ENCODE measurements around the gene SLC35F4. TPM values are rescaled to one million over a fixed set of nuclear protein-coding genes. Genes with fewer than 3 reads are reported as not detected.

SLC35F4 gene
- total RNA-seq, 1 donor from 2014 or later = not detected

- TF ChIP-seq, protein P1, sequence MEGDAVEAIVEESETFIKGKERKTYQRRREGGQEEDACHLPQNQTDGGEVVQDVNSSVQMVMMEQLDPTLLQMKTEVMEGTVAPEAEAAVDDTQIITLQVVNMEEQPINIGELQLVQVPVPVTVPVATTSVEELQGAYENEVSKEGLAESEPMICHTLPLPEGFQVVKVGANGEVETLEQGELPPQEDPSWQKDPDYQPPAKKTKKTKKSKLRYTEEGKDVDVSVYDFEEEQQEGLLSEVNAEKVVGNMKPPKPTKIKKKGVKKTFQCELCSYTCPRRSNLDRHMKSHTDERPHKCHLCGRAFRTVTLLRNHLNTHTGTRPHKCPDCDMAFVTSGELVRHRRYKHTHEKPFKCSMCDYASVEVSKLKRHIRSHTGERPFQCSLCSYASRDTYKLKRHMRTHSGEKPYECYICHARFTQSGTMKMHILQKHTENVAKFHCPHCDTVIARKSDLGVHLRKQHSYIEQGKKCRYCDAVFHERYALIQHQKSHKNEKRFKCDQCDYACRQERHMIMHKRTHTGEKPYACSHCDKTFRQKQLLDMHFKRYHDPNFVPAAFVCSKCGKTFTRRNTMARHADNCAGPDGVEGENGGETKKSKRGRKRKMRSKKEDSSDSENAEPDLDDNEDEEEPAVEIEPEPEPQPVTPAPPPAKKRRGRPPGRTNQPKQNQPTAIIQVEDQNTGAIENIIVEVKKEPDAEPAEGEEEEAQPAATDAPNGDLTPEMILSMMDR (IDR thresholded peaks at IDR 0.05; ENCODE audit: insufficient read depth, low read length, poor library complexity, severe bottlenecking) = no peak
- Histone ChIP-seq H3K27me3 (ENCODE audit: control insufficient read depth, insufficient read depth, low read length) (no peaks in the 10 kb centered on the region), H3K36me3 (ENCODE audit: control insufficient read depth, insufficient read depth, low read length) (no peaks in the 10 kb centered on the region), H3K4me3 (ENCODE audit: low read depth, low read length) (no peak overlapping the region)
- no peak for DNase-seq (ENCODE audit: low read depth)
Measured at GRCh38 chr14:57796556-57796955, 69.3 kb downstream of the SLC35F4 start.

DNA sequence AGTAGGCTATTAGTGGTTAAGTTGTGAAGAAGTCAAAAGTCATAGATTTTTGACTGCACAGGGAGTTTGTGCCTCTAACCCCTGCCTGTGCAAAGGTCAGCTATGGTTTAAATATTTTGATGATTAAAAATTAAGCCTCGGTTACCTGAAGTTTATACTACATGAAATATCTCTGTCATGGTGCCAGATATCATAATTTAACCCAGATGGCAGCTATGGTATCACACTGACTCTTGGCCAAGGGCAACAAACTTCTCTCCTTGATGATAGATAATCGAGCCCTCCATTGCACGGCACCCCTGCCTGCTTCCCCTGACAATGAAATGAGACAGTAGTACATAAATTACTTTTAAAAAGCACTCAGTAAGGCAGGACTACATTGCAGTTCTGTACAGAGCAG lies 80.8 kb downstream of the SLC35F4 start:
- H3K4me3 ChIP-seq (ENCODE audit: low read depth, low read length) = no peak overlapping the region
- no peak for DNase-seq (ENCODE audit: low read depth)
- H3K36me3 ChIP-seq (ENCODE audit: control insufficient read depth, insufficient read depth, low read length) = no peaks in the 10 kb centered on the region
- H3K27me3 ChIP-seq (ENCODE audit: control insufficient read depth, insufficient read depth, low read length) = no peaks in the 10 kb centered on the region
- TF ChIP-seq, protein P1 (IDR thresholded peaks at IDR 0.05; ENCODE audit: insufficient read depth, low read length, poor library complexity, severe bottlenecking) = no peak

DNA sequence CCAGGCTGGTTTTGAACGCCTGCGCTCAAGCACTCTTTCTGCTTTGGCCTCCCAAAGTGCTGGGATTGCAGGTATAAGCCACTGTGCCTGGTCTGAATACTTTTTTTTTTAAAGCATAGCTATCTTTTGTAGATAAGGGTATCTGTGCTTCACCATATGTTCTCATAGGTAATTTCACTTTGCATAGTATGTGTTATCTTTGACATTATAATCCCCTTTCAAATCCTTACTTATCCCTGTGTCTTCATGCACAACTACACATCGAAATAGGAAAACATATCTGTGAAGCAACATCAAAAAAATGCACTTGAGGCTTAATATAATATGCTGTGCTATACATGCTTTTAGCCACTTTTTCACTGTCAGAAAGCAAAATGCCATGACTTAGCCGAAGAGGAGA lies 94.1 kb downstream of the SLC35F4 start:
- H3K27me3 ChIP-seq (ENCODE audit: control insufficient read depth, insufficient read depth, low read length) = no peaks in the 10 kb centered on the region
- TF ChIP-seq, protein P1 (IDR thresholded peaks at IDR 0.05; ENCODE audit: insufficient read depth, low read length, poor library complexity, severe bottlenecking) = no peak

GRCh38 chr14:57769863-57770523 lies 95.9 kb downstream of the SLC35F4 start:
- Histone ChIP-seq H3K27me3 (ENCODE audit: control insufficient read depth, insufficient read depth, low read length) (no peaks in the 10 kb centered on the region), H3K36me3 (ENCODE audit: control insufficient read depth, insufficient read depth, low read length) (no peaks in the 10 kb centered on the region), H3K4me3 (ENCODE audit: low read depth, low read length) (no peak overlapping the region)
- DNase-seq (ENCODE audit: low read depth) = no peak
- TF ChIP-seq, protein P1 (IDR thresholded peaks at IDR 0.05; ENCODE audit: insufficient read depth, low read length, poor library complexity, severe bottlenecking) = no peak

More for the DNA sequence above, 94.1 kb downstream of the SLC35F4 start:
- Histone ChIP-seq H3K36me3 (ENCODE audit: control insufficient read depth, insufficient read depth, low read length) (no peaks in the 10 kb centered on the region), H3K4me3 (ENCODE audit: low read depth, low read length) (no peak overlapping the region)
- DNase-seq (ENCODE audit: low read depth) = no peak

- no peaks in the 10 kb centered on the region for H3K27me3 ChIP-seq (ENCODE audit: control insufficient read depth, insufficient read depth, low read length)
- no peaks in the 10 kb centered on the region for H3K36me3 ChIP-seq (ENCODE audit: control insufficient read depth, insufficient read depth, low read length)
- DNase-seq (ENCODE audit: low read depth) = no peak
- TF ChIP-seq, protein P1 (IDR thresholded peaks at IDR 0.05; ENCODE audit: insufficient read depth, low read length, poor library complexity, severe bottlenecking) = no peak
- no peak overlapping the region for H3K4me3 ChIP-seq (ENCODE audit: low read depth, low read length)
Measured at GRCh38 chr14:57761800-57762199, 104.1 kb downstream of the SLC35F4 start.

DNA sequence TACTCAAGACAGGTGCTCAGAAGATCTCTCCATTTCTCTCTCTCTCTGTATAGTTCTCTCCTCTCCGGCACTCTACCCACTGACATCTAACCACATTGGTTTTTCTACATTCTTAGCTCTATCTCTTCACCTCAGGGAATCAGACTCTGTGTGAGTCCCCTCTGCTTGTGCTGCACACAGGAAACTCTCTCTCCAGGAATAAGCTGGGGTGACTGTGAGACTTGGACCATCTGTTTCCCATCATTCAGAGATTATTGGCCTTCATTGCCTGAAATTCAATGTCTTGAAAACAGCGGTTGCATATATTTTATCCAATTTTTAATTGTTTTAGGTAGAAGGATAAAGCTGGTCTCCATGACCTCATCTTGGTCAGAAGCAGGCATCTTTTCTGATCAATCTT lies 105.0 kb downstream of the SLC35F4 start:
- TF ChIP-seq, protein P1 (IDR thresholded peaks at IDR 0.05; ENCODE audit: insufficient read depth, low read length, poor library complexity, severe bottlenecking) = no peak
- no peak for DNase-seq (ENCODE audit: low read depth)
- Histone ChIP-seq H3K27me3 (ENCODE audit: control insufficient read depth, insufficient read depth, low read length) (no peaks in the 10 kb centered on the region), H3K36me3 (ENCODE audit: control insufficient read depth, insufficient read depth, low read length) (no peaks in the 10 kb centered on the region), H3K4me3 (ENCODE audit: low read depth, low read length) (no peak overlapping the region)

Measured in kidney epithelial cell (primary cell).